Uterus (tissue), 2 donors: Measurements from ENCODE around the gene ICAM2.
"Not testable (repeated sequence)": the region's sequence is repeated elsewhere in the genome, so short reads cannot be mapped to it uniquely, and the experiment has no call there.

ENCODE experiments used
- POLR2A ChIP-seq, 2 donors: fragments of 450-650 bp; IDR thresholded peaks; one replicate each; pipeline ENCODE4 v1.6.1; 2016; ENCODE audit warnings: antibody characterized with exemption in 2 of 2, mild to moderate bottlenecking in 1 of 2, moderate library complexity in 1 of 2
- TF ChIP-seq, protein P1 (sequence below), 4 experiments: fragments of 200-600 bp in 2 of 4; fragments of 450-650 bp in 2 of 4; sonication (generic) in 2 of 4; IDR thresholded peaks; one replicate each; pipeline ENCODE4 v1.5.1; 2016 to 2019; ENCODE audit warnings: antibody characterized with exemption in 4 of 4, mild to moderate bottlenecking in 2 of 4, moderate library complexity in 1 of 4

DNA sequence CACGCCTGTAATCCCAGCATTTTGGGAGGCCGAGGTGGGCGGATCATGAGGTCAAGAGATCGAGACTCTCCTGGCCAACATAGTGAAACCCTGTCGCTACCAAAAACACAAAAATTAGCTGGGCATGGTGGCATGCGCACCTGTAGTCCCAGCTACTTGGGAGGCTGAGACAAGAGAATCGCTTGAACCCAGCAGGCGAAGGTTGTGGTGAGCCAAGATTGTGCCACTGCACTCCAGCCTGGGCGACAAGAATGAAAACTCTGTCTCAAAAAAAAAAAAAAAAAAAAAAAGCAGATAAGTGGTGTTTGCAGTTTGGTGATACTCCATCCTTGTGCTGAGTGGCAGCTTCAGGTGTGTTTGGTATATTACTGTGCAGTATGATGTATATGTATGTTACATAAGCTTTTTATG, 877 bp downstream of the ICAM2 start:
- TF ChIP-seq, protein P1, sequence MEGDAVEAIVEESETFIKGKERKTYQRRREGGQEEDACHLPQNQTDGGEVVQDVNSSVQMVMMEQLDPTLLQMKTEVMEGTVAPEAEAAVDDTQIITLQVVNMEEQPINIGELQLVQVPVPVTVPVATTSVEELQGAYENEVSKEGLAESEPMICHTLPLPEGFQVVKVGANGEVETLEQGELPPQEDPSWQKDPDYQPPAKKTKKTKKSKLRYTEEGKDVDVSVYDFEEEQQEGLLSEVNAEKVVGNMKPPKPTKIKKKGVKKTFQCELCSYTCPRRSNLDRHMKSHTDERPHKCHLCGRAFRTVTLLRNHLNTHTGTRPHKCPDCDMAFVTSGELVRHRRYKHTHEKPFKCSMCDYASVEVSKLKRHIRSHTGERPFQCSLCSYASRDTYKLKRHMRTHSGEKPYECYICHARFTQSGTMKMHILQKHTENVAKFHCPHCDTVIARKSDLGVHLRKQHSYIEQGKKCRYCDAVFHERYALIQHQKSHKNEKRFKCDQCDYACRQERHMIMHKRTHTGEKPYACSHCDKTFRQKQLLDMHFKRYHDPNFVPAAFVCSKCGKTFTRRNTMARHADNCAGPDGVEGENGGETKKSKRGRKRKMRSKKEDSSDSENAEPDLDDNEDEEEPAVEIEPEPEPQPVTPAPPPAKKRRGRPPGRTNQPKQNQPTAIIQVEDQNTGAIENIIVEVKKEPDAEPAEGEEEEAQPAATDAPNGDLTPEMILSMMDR (IDR thresholded peaks at IDR 0.05), result not testable (repeated sequence)
- TF ChIP-seq POLR2A (IDR thresholded peaks at IDR 0.05), result not testable (repeated sequence)
